AG04450 (cell line): ENCODE data around the gene SRSF2. TPM values are rescaled to one million over a fixed set of nuclear protein-coding genes. Genes with fewer than 3 reads are reported as not detected.
"Not testable (repeated sequence)": the region's sequence is repeated elsewhere in the genome, so short reads cannot be mapped to it uniquely, and the experiment has no call there.

Source experiments
- CTCF ChIA-PET: fragments of 300-600, 350-600 bp; formaldehyde crosslinking; extraction: SDS; loops from one replicate; lab custom pipeline; 2022; ENCODE audit warnings: antibody characterized with exemption, inconsistent platforms; lab: Charles Lee
- POLR2A ChIA-PET: fragments of 350-600 bp; formaldehyde crosslinking; extraction: SDS; loops from one replicate; lab custom pipeline; 2021; ENCODE audit warnings: antibody characterized with exemption, inconsistent platforms; lab: Yijun Ruan, JAX
- DNase-seq: peaks from one replicate; pipeline ENCODE4 v3.0.0-alpha.2; 2011; ENCODE audit warnings: low read depth, low spot score
- H3K27ac ChIP-seq: one replicate; pipeline ENCODE4 v1.5.1; 2012; ENCODE audit warnings: low read depth, low read length, control low read depth
- H3K27me3 ChIP-seq: one replicate; pipeline ENCODE4 v1.6.0; 2012; ENCODE audit warnings: low read length; ENCODE audit not compliant: control insufficient read depth, insufficient read depth
- H3K4me3 ChIP-seq: 2 replicates; pipeline ENCODE4 v1.5.1; 2011; ENCODE audit warnings: mild to moderate bottlenecking, low read depth, low read length, control low read depth
- H3K9me3 ChIP-seq: 2 replicates; pipeline ENCODE4 v1.5.1; 2012; ENCODE audit warnings: low read length; ENCODE audit not compliant: control insufficient read depth, insufficient read depth
- CTCF ChIP-seq: IDR thresholded peaks from 2 replicates; pipeline ENCODE4 v1.5.1; 2011; ENCODE audit warnings: low read depth, low read length, control low read depth, inconsistent platforms
- polyA plus RNA-seq: library from polyadenylated mRNA; depleted of rRNA; stranded (reverse); fragments of >200 nt; gene quantifications from 2 replicates; pipeline ENCODE4 v1.2.3, GENCODE V29; 2011

SRSF2 gene
- polyA plus RNA-seq, 1 experiment = 184 TPM

GRCh38 chr17:76701471-76701967 lies 35.6 kb downstream of the SRSF2 start:
- no peaks in the 10 kb centered on the region for H3K27me3 ChIP-seq
- DNase-seq = no peak
- no peak for TF ChIP-seq CTCF
- H3K9me3 ChIP-seq = no peaks in the 10 kb centered on the region
- H3K27ac ChIP-seq = peak overlapping the region; percentile 61
- H3K4me3 ChIP-seq = peak overlapping the region; percentile 54
- ChIA-PET POLR2A (interaction anchor here (0.5 to 1.7 kb wide), 3 partner anchors 8 to 558 kb away, joined by 3 to 4 read pairs (median 4); no protein-coding TSS in a partner anchor), CTCF (interaction anchor here (1.0 to 1.8 kb wide), 2 partner anchors 20 to 77 kb away, joined by 4 to 5 read pairs; no protein-coding TSS in a partner anchor)

GRCh38 chr17:76700617-76701470 lies 36.3 kb downstream of the SRSF2 start:
- no peak for TF ChIP-seq CTCF
- CTCF ChIA-PET = interaction anchor here (1.0 to 1.8 kb wide), 2 partner anchors 19 to 77 kb away, joined by 4 to 5 read pairs; no protein-coding TSS in a partner anchor
- Histone ChIP-seq H3K9me3 (no peaks in the 10 kb centered on the region), H3K27me3 (no peaks in the 10 kb centered on the region), H3K4me3 (peak overlapping the region; percentile 54), H3K27ac (peak overlapping the region; percentile 97)
- POLR2A ChIA-PET = interaction anchor here (0.5 to 1.7 kb wide), 3 partner anchors 9 to 557 kb away, joined by 3 to 4 read pairs (median 4); no protein-coding TSS in a partner anchor
- DNase-seq = peak; percentile 57

GRCh38 chr17:76700270-76700616 lies 36.9 kb downstream of the SRSF2 start:
- ChIA-PET POLR2A (interaction anchor here (1.7 kb wide), 1 partner anchor 11 kb away, joined by 4 read pairs; no protein-coding TSS in a partner anchor), CTCF (no interaction called here)
- H3K9me3 ChIP-seq = no peaks in the 10 kb centered on the region
- peak overlapping the region; percentile 54 for H3K4me3 ChIP-seq
- no peak for DNase-seq
- TF ChIP-seq CTCF = no peak
- no peaks in the 10 kb centered on the region for H3K27me3 ChIP-seq
- peak overlapping the region; percentile 97 for H3K27ac ChIP-seq

DNA sequence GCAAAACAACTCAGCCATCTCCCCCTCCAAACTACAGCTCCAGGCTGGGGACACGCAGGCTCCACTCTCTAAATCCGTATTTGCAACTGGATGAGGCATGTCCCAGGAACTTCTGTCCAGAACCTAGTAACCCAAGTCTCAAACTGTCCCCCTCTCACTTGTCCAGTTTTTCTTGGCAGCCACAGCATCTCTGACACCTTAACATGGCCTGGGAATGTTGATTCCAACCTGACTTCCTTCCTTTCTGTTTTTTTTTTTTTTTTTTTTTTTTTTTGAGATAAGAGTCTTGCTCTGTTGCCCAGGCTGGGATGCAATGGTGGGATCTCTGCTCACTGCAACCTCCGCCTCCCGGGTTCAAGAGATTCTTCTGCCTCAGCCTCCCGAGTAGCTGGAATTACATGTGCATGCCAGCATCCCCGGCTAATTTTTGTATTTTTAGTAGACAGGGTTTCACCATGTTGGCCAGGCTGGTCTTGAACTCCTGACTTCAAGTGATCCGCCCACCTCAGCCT lies 38.6 kb downstream of the SRSF2 start:
- CTCF ChIA-PET, POLR2A ChIA-PET: not testable (repeated sequence)

GRCh38 chr17:76697702-76698465 lies 39.2 kb downstream of the SRSF2 start:
- H3K27ac ChIP-seq = no peak overlapping the region
- ChIA-PET POLR2A (interaction anchor here (0.5 to 1.4 kb wide), 5 partner anchors 12 to 169 kb away, joined by 3 to 9 read pairs (median 4); partner anchors contain the start of gene MFSD11), CTCF (interaction anchor here (2.3 kb wide), 1 partner anchor 175 kb away, joined by 6 read pairs; no protein-coding TSS in a partner anchor)

More for the DNA sequence above, 38.6 kb downstream of the SRSF2 start:
- H3K4me3 ChIP-seq, H3K27me3 ChIP-seq, H3K27ac ChIP-seq, H3K9me3 ChIP-seq, DNase-seq: not testable (repeated sequence)

More at GRCh38 chr17:76697702-76698465, 39.2 kb downstream of the SRSF2 start:
- H3K4me3 ChIP-seq = no peak overlapping the region
- H3K9me3 ChIP-seq = no peaks in the 10 kb centered on the region
- DNase-seq = no peak
- H3K27me3 ChIP-seq = no peaks in the 10 kb centered on the region
- TF ChIP-seq CTCF = no peak
